Activated CD4-positive, alpha-beta T cell treated with anti-CD3 and anti-CD28 coated beads, Interleukin-2, amount 10 ng/mL, durations not matched to agents 7 days and 5 days (primary cell): ENCODE measurements around the gene ADCK1. TPM values are rescaled to one million over a fixed set of nuclear protein-coding genes. Genes with fewer than 3 reads are reported as not detected.

Experiments
- CTCF ChIA-PET: fragments of 350-600 bp; sonication (Branson Sonifier 250); formaldehyde crosslinking; loops from one replicate; lab custom pipeline; 2021; ENCODE audit warnings: antibody characterized with exemption; lab: Charles Lee
- POLR2A ChIA-PET: fragments of 350-600 bp; sonication (Branson Sonifier 250); formaldehyde crosslinking; loops from one replicate; lab custom pipeline; 2021; ENCODE audit warnings: antibody characterized with exemption; lab: Charles Lee
- DNase-seq: peaks from one replicate; pipeline ENCODE4 v3.0.0-alpha.2; 2020
- H3K27ac Mint-ChIP-seq: one replicate; pipeline ENCODE4 v1.8.0; 2021; ENCODE audit warnings: mild to moderate bottlenecking, moderate library complexity, mixed read lengths
- H3K27me3 Mint-ChIP-seq: one replicate; pipeline ENCODE4 v1.8.0; 2021; ENCODE audit warnings: mixed read lengths
- H3K36me3 Mint-ChIP-seq: one replicate; pipeline ENCODE4 v1.8.0; 2021; ENCODE audit warnings: low read depth, mixed read lengths
- H3K4me1 Mint-ChIP-seq: one replicate; pipeline ENCODE4 v1.8.0; 2021; ENCODE audit warnings: mixed read lengths
- H3K4me3 Mint-ChIP-seq: one replicate; pipeline ENCODE4 v1.8.0; 2021; ENCODE audit warnings: mild to moderate bottlenecking, moderate library complexity, mixed read lengths
- H3K9me3 Mint-ChIP-seq: one replicate; pipeline ENCODE4 v1.8.0; 2021; ENCODE audit warnings: mixed read lengths
- total RNA-seq, 2 experiments: library from RNA; stranded (reverse); gene quantifications; one replicate each; pipeline ENCODE4 v1.2.3, GENCODE V29; 2021

Gene ADCK1
- total RNA-seq, 2 experiments from 2014 or later = 6.7 to 7.7 TPM

GRCh38 chr14:77980475-77981321 lies 180.8 kb downstream of the ADCK1 start:
- Mint-ChIP-seq H3K4me1 (peaks cover 13% of the 10 kb centered on the region), H3K27me3 (peaks cover 41% of the 10 kb centered on the region), H3K36me3 (no peaks in the 10 kb centered on the region), H3K9me3 (no peaks in the 10 kb centered on the region), H3K4me3 (peak overlapping the region; percentile 14), H3K27ac (no peak overlapping the region)
- DNase-seq = no peak
- ChIA-PET POLR2A (no interaction called here), CTCF (no interaction called here)

Other genes starting within 250 kb of the ADCK1 start
- 10 to 100 TPM; 54.2 to 64.4 TPM for gene SPTLC2, start 183.5 kb upstream of the ADCK1 start, total RNA-seq
- gene ALKBH1, start 92.1 kb upstream of the ADCK1 start, total RNA-seq = 10 to 100 TPM; 12.5 to 13.3 TPM
- 10 to 100 TPM; 61.9 to 73.6 TPM for gene SLIRP, start 92.0 kb upstream of the ADCK1 start, total RNA-seq
- gene SNW1, start 39.0 kb upstream of the ADCK1 start, total RNA-seq = 100 to 1,000 TPM; 114 to 115 TPM